Hippocampal formation (tissue), 2 donors: Measurements from ENCODE around the gene P2RX4.
"Not testable (repeated sequence)": the region's sequence is repeated elsewhere in the genome, so short reads cannot be mapped to it uniquely, and the experiment has no call there.

Experiments
- DNase-seq, 2 donors: peaks; one replicate each; lab custom pipeline; 2025; lab: John Stamatoyannopoulos, UW

The P2RX4 gene

DNA sequence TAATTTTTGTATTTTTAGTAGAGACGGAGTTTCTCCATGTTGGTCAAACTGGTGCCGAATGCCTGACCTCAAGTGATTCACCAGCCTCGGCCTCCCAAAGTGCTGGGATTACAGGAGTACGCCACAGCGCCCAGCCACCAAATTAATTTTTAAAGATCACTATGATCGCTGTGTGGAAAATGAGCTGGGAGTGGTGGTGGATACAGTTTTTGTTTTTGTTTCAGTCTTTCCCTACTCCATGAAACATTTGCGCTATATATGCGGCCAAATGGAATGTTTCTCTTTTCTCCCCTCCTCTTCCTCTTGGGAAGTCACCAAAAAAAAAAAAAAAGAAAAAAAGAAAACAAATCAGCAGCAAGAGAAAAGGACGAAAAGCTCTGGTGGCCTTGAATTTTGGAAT, 20.8 kb upstream of the P2RX4 start:
- no peak for DNase-seq

GRCh38 chr12:121189619-121190155, 20.2 kb upstream of the P2RX4 start:
- DNase-seq: no peak

- DNase-seq: no peak
These were observed 19.4 kb upstream of the P2RX4 start for GRCh38 chr12:121190523-121191031.

DNA sequence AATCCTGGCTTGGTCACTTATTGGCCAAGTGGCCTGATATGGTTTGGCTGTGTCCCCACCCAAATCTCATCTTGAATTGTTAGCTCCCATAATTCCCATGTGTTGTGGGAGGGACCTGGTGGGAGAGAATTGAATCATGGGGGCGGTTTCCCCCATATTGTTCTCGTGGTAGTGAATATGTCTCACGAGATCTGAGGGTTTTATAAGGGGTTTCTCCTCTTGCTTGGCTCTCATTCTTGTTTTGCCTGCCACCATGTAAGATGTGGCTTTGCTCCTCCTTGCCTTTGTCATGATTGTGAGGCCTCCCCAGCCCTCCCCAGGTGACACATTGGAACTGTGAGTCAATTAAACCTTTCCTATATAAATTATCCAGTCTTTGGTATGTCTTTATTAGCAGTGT, 18.8 kb upstream of the P2RX4 start:
- no peak for DNase-seq

- no peak for DNase-seq
These were observed 13.0 kb upstream of the P2RX4 start for GRCh38 chr12:121196902-121197301.

DNA sequence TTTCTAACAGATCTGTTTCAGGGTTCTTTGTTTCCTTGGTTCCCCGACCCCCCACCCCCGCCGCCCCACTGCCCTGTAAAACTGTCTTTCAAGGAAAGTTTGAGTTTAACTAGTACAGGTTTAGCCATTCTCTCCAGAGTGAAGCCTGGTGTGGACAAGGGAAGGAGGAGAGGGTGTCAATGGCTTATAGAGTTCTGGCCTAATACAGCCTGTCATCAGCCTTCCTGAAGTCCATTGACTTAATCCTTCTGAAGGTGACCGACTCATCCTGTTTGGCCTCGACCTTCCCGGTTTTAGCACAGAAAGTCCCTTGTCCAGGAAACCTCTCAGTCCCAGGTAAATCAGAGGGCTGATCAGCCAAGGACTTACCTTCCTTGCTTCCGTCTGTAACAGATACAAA, 11.0 kb upstream of the P2RX4 start:
- no peak for DNase-seq

GRCh38 chr12:121201140-121201539, 8.8 kb upstream of the P2RX4 start:
- not testable (repeated sequence) for DNase-seq

GRCh38 chr12:121202407-121203355, 7.2 kb upstream of the P2RX4 start:
- DNase-seq: no peak

- DNase-seq: no peak
These were observed 6.4 kb upstream of the P2RX4 start for GRCh38 chr12:121203482-121203881.

- DNase-seq: no peak
These were observed 4.4 kb upstream of the P2RX4 start for GRCh38 chr12:121205491-121205890.

- not testable (repeated sequence) for DNase-seq
These were observed 1.4 kb upstream of the P2RX4 start for GRCh38 chr12:121208571-121208970.

DNA sequence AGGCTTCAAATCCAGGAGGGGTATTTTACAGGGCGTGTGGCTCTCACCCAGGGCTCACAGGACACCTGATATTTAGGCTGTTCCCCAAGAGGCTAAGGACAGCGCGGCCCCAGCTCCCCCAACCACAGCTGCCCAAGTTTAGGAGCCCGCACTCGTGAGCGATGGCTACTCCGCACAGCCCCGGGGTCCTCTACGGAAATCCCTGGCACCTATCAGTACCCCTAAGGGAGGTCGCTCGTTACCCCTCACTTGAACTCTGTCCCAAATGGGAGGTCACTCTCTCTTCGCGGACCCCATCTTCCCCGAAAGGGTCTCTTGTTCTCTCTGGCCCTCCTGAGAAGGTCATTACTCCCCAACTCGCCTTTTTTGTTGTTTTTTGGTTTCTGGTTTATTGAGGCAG, 708 bp upstream of the P2RX4 start:
- no peak for DNase-seq

DNA sequence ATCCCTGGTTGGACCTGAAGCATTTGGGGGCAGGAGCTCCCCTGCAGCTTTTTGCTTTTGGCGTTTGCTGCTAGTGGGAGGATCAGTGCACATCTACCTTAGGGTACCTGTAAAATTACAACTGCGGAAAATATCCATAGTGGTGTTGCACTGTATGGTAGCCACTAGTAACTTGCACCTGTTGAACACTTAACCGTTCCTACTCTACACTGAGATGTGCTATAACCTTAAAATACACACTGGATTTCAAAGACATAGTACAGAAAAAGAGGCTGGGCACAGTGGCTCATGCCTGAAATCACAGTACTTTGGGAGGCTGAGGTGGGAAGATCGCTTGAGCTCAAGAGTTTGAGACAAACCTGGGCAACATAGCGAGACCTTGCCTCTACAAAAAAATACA, 2.9 kb downstream of the P2RX4 start:
- DNase-seq: no peak

GRCh38 chr12:121214166-121214777, 4.3 kb downstream of the P2RX4 start:
- no peak for DNase-seq

- peak in 1 of 2 donors; percentile 32 for DNase-seq
These were observed 5.2 kb downstream of the P2RX4 start for GRCh38 chr12:121214855-121215745.

DNA sequence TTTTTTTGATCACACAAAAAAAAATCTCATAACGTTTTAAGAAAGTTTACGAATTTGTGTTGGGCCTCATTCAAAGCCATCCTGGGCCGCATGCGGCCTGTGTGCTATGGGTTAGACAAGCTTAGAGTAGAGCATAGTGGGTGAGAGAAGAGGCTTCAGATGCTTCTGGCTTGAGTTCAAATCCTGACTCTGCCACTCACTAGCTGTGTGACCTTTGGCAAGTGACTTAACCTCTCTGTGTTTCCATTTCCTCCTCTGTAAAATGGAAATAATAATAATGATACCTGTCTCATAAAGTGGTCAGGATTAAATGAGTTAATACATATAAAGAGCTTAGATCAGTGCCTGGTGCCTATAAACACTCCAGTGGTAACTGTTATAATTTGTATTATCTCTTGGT, 6.2 kb downstream of the P2RX4 start:
- no peak for DNase-seq

- no peak for DNase-seq
These were observed 7.1 kb downstream of the P2RX4 start for GRCh38 chr12:121217063-121217462.

GRCh38 chr12:121217761-121218160, 7.8 kb downstream of the P2RX4 start:
- no peak for DNase-seq

DNA sequence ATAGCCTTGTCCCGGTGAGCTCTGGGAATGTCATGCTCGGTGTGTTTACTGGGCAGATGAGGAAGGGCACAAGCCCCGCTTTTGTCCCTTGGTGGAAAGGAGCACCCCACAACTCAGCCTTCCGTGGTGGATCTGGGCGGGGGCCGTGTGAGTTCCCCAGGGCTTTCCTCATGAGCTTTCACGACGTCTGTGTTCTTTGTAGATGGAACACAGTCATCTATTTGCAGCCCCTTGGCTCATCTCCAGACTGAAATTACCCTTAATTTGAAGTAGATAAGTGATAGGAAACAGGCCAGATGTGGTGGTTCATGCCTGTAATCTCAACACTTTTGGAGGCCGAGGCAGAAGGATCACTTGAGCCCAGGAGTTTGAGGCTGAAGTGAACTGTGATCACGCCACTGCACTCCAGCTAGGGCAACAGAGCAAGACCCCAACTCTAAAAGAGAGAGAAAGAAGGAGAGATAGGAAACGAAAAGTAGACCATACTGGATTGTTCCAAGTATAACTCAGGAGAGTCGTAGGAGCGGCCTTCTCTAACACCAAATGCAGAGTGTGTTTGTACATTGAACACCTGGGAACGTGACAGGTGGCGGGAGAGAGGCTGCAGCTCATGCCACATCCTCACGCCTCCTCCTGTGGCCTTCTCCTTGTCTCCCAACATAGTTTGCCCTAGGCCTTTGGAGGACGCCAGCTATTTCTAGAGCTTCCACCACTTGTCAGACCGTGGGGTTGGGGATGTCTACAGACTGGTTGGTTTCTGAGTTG, 8.8 kb downstream of the P2RX4 start:
- DNase-seq: no peak

GRCh38 chr12:121219353-121219986, 9.5 kb downstream of the P2RX4 start:
- no peak for DNase-seq

GRCh38 chr12:121222847-121223246, 12.9 kb downstream of the P2RX4 start:
- DNase-seq: no peak
